SU-DHL-6 (cell line): ENCODE results near the gene ZNHIT2.

ENCODE experiments used
- H2AFZ ChIP-seq: fragments of 200-600 bp; sonication (generic); 2 replicates; pipeline ENCODE4 v1.6.1; 2014; ENCODE audit warnings: low read depth, mild to moderate bottlenecking, moderate library complexity, mixed read lengths, antibody characterized with exemption, low read length; ENCODE audit not compliant: severe bottlenecking
- H3F3A ChIP-seq: fragments of 200-600 bp; shearing (Covaris generic); 2 replicates; pipeline ENCODE4 v1.6.0; 2016; ENCODE audit warnings: antibody characterized with exemption, mild to moderate bottlenecking; ENCODE audit not compliant: insufficient read depth
- H3K27ac ChIP-seq: fragments of 200-600 bp; sonication (generic); 2 replicates; pipeline ENCODE4 v1.5.1; 2016; ENCODE audit warnings: low read depth, mild to moderate bottlenecking, low read length, moderate library complexity, mixed read lengths
- H3K27me3 ChIP-seq: fragments of 200-600 bp; sonication (generic), shearing (Covaris generic); 2 replicates; pipeline ENCODE4 v1.6.0; 2014; ENCODE audit warnings: mild to moderate bottlenecking, low read length
- H3K36me3 ChIP-seq: fragments of 200-600 bp; sonication (generic); 2 replicates; pipeline ENCODE4 v1.6.1; 2014; ENCODE audit warnings: mild to moderate bottlenecking, low read length, mixed read lengths
- H3K4me2 ChIP-seq: fragments of 300-600, 200-600 bp; shearing (Covaris generic), sonication (generic); 2 replicates; pipeline ENCODE4 v1.6.0; 2014; ENCODE audit warnings: low read length, low read depth, mild to moderate bottlenecking; ENCODE audit not compliant: poor library complexity, severe bottlenecking
- H3K4me3 ChIP-seq: fragments of 200-600 bp; sonication (generic); 2 replicates; pipeline ENCODE4 v1.5.1; 2014; ENCODE audit warnings: antibody characterized with exemption, low read length, mild to moderate bottlenecking, mixed read lengths; ENCODE audit not compliant: insufficient read depth, poor library complexity, severe bottlenecking
- H3K79me2 ChIP-seq: fragments of 200-600 bp; sonication (generic); 2 replicates; pipeline ENCODE4 v1.6.1; 2014; ENCODE audit warnings: mild to moderate bottlenecking, low read length, moderate library complexity; ENCODE audit not compliant: insufficient read depth
- H3K9ac ChIP-seq: fragments of 200-600 bp; sonication (generic); 2 replicates; pipeline ENCODE4 v1.7.0; 2014; ENCODE audit warnings: mild to moderate bottlenecking, low read length
- H3K9me2 ChIP-seq: fragments of 200-600 bp; sonication (generic); replicated peaks from 2 replicates; pipeline ENCODE4 v1.6.1; 2014; ENCODE audit warnings: low read length; ENCODE audit not compliant: insufficient read depth
- H3K9me3 ChIP-seq: fragments of 200-600 bp; sonication (generic); 2 replicates; pipeline ENCODE4 v1.6.1; 2014; ENCODE audit warnings: low read length, mixed read lengths; ENCODE audit not compliant: insufficient read depth
- H4K20me1 ChIP-seq: fragments of 200-600 bp; sonication (generic); 2 replicates; pipeline ENCODE4 v1.6.1; 2014; ENCODE audit warnings: low read depth, mild to moderate bottlenecking, antibody characterized with exemption, low read length, moderate library complexity, mixed read lengths
- CTCF ChIP-seq: fragments of 200-600 bp; sonication (generic); IDR thresholded peaks from one replicate; pipeline ENCODE4 v1.5.1; 2017; ENCODE audit warnings: antibody characterized with exemption, mild to moderate bottlenecking, low read length, moderate library complexity; ENCODE audit not compliant: insufficient read depth, poor library complexity, severe bottlenecking
- EZH2phosphoT487 ChIP-seq: fragments of 200-600 bp; sonication (generic), shearing (Covaris generic); conservative IDR thresholded peaks from 2 replicates; pipeline ENCODE4 v1.6.1; 2018; ENCODE audit warnings: mild to moderate bottlenecking, antibody characterized with exemption, low read length, moderate library complexity, mixed read lengths

The ZNHIT2 gene

GRCh38 chr11:65066805-65067291 is 50.7 kb downstream of the ZNHIT2 start:
- H3K27me3 ChIP-seq = no peaks in the 10 kb centered on the region
- no peak overlapping the region for H3K4me2 ChIP-seq
- H3K9me2 ChIP-seq = no peaks in the 10 kb centered on the region
- H4K20me1 ChIP-seq = no peaks in the 10 kb centered on the region
- no peak for TF ChIP-seq EZH2phosphoT487
- no peak for TF ChIP-seq CTCF
- H3K9ac ChIP-seq = no peak overlapping the region
- no peak overlapping the region for H3K27ac ChIP-seq
- no peaks in the 10 kb centered on the region for H3K36me3 ChIP-seq
- H2AFZ ChIP-seq = no peak overlapping the region
- H3K9me3 ChIP-seq = no peaks in the 10 kb centered on the region
- no peak overlapping the region for H3K4me3 ChIP-seq
- peaks cover 2% of the 10 kb centered on the region; the same call in 1 of the 2 replicates for H3F3A ChIP-seq
- no peaks in the 10 kb centered on the region for H3K79me2 ChIP-seq
